HUES48 (cell line): ENCODE measurements around the gene ASS1.

ENCODE experiments used
- H3K27ac ChIP-seq: one replicate; pipeline ENCODE4 v1.7.0; 2013; ENCODE audit warnings: low read depth, low read length, inconsistent platforms
- H3K27me3 ChIP-seq: 2 replicates; pipeline ENCODE4 v1.6.1; 2013; ENCODE audit warnings: mild to moderate bottlenecking, low read length; ENCODE audit not compliant: control insufficient read depth, insufficient read depth
- H3K36me3 ChIP-seq: 2 replicates; pipeline ENCODE4 v1.6.1; 2013; ENCODE audit warnings: low read length; ENCODE audit not compliant: control insufficient read depth, insufficient read depth
- H3K4me1 ChIP-seq: 2 replicates; pipeline ENCODE4 v1.6.1; 2013; ENCODE audit warnings: mild to moderate bottlenecking, low read length; ENCODE audit not compliant: control insufficient read depth, insufficient read depth
- H3K4me3 ChIP-seq: 2 replicates; pipeline ENCODE4 v1.5.1; 2013; ENCODE audit warnings: mild to moderate bottlenecking, low read depth, low read length
- H3K9ac ChIP-seq: 2 replicates; pipeline ENCODE4 v1.6.1; 2013; ENCODE audit warnings: mild to moderate bottlenecking, low read depth, low read length, moderate library complexity
- H3K9me3 ChIP-seq: 2 replicates; pipeline ENCODE4 v1.6.1; 2013; ENCODE audit warnings: low read length; ENCODE audit not compliant: control insufficient read depth, insufficient read depth

Gene ASS1

DNA sequence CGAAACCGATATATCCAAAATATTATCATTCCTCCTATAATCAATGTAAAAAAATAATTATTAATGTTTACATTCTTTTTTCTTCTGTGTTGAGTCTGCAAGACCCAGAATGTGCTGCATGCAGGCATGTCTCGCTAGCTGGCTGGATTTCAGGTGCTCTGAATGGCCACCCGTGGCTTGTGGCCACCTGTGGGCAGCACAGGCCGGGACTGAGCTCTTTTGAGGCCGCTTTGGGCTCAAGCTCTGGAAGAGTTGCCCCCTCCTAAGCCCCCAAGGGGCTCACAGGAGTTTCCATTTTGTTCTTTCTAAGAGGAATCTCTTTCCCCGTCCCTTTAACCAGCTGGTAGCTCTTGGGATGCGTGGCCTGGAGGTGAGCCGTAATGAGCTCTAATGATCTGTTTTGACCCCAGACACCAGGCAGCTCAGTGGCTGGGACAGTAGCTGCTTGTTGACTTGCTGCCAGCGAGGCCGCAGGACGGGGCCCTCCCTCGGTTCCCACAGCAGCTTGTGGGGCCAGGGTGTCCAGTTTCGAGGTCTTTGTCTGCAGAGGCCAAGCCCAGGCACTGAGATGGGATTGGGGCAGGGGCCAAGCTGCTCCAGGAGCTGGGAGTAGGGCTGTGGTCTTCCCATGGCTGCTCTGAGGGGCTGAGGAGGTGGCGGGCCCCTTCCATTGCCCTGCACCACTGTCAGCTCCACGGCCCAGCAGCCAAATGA is 20.8 kb downstream of the ASS1 start:
- H3K27ac ChIP-seq, result no peak overlapping the region
- no peak overlapping the region for H3K9ac ChIP-seq

DNA sequence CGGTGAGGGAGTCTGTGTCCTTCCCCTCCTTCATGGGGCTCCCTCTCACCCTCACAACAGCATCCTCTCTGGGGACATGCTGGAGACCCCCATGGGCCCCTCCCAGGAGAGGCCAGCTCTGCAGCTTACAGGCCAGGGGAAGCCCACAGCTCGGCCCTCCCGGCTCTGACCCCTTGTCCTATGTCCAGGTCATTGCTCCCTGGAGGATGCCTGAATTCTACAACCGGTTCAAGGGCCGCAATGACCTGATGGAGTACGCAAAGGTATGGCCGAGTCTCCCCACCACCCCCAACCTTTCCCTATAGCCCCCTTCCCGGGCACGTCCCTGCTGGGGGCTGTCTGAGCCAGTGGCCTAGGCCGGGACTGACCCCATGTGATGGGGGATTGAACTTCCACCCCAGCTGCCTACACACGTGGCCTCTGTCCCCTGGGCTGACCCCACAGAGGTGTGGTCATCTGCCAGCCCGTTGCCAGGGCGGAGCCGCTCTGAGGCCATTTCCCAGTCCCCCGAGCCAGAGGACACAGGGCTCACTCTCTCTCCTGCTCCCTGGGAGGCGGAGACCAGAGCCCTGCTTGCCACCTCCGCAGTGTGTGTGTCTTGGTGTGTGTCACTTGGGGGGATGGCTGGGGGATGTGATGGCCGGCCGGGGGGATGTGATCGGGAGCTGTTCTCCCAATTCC is 21.9 kb downstream of the ASS1 start:
- H3K36me3 ChIP-seq, result peaks cover 28% of the 10 kb centered on the region
- H3K27me3 ChIP-seq, result no peaks in the 10 kb centered on the region
- no peak overlapping the region for H3K9ac ChIP-seq
- no peak overlapping the region for H3K27ac ChIP-seq
- no peaks in the 10 kb centered on the region for H3K9me3 ChIP-seq
- peaks cover 5% of the 10 kb centered on the region; the same call in 1 of the 2 replicates for H3K4me1 ChIP-seq
- H3K4me3 ChIP-seq, result no peak overlapping the region

More for the DNA sequence above, 20.8 kb downstream of the ASS1 start:
- Histone ChIP-seq H3K4me1 (peaks cover 4% of the 10 kb centered on the region; the same call in 1 of the 2 replicates), H3K27me3 (no peaks in the 10 kb centered on the region), H3K36me3 (peaks cover 24% of the 10 kb centered on the region), H3K4me3 (no peak overlapping the region), H3K9me3 (no peaks in the 10 kb centered on the region)

DNA sequence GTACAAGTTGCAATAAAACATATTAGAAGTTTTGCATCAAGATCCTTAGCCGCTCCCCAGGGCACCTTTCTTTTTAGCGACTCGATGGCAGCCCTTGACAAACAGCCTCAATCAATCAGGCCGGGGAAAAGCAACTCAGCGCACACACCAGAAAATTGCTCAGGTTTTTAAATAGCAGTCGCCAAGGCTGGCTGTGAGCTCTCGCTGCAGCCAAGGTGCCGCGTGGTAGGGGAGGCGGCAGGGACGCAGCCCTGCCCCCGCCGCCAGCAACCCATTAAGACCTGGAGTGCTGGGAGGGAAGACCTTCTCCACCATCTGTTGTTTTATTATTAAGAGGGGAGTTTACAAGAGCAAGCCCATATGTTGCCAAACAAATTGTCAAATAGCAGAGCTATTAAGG is 22.6 kb downstream of the ASS1 start:
- peaks cover 8% of the 10 kb centered on the region; the same call in 1 of the 2 replicates for H3K4me1 ChIP-seq
- 0 out of 2 replicates have a peak overlapping the region, but pooled peaks have one; percentile 4 for H3K9ac ChIP-seq
- H3K9me3 ChIP-seq, result no peaks in the 10 kb centered on the region
- no peak overlapping the region for H3K27ac ChIP-seq
- H3K4me3 ChIP-seq, result no peak overlapping the region
- H3K36me3 ChIP-seq, result peaks cover 28% of the 10 kb centered on the region
- H3K27me3 ChIP-seq, result no peaks in the 10 kb centered on the region

DNA sequence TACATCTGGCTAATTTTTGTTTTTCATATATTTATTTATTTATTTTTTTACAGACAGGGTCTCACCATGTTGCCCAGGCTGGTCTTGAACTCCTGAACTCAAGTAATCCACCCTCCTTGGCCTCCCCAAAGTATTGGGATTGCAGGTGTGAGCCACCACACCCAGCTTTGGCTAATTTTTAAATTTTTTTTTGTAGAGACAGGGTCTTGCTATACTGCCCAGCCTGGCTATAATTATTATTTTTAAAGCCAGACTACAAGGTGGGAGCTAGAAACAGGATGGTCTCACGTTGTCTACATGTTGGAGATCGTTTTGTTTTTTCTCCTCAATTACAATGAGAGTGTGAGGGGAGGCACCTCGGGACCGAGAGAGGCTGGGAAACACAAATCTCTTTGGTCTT is 23.8 kb downstream of the ASS1 start:
- no peaks in the 10 kb centered on the region for H3K27me3 ChIP-seq
- no peak overlapping the region for H3K9ac ChIP-seq
- peaks cover 18% of the 10 kb centered on the region for H3K4me1 ChIP-seq

DNA sequence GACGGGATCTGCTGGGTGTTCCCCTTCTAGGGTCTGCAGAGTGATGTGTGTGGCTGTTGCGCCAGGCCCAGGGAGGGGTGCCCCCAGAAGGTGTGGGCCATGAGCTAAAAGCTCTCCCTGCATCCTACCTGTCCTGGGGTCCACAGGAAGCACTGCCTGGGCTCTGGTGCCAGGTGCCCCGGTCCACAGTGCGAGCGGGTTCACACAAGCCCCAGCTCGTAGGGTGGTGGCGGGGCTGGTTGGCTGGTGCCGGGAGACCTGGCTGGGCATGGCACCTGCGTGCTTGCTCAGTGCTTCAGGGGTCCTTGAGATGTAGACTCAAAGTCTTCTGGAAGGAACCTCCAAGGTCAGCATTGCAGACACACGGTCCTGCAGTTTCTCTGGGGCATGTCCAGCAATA is 25.5 kb downstream of the ASS1 start:
- Histone ChIP-seq H3K9ac (no peak overlapping the region), H3K27me3 (no peaks in the 10 kb centered on the region), H3K27ac (no peak overlapping the region), H3K36me3 (peaks cover 17% of the 10 kb centered on the region; the same call in 1 of the 2 replicates), H3K4me3 (no peak overlapping the region), H3K9me3 (no peaks in the 10 kb centered on the region), H3K4me1 (peaks cover 27% of the 10 kb centered on the region)

More for the DNA sequence above, 23.8 kb downstream of the ASS1 start:
- H3K27ac ChIP-seq, result no peak overlapping the region
- peaks cover 28% of the 10 kb centered on the region; the same call in 1 of the 2 replicates for H3K36me3 ChIP-seq
- H3K4me3 ChIP-seq, result no peak overlapping the region
- no peaks in the 10 kb centered on the region for H3K9me3 ChIP-seq

DNA sequence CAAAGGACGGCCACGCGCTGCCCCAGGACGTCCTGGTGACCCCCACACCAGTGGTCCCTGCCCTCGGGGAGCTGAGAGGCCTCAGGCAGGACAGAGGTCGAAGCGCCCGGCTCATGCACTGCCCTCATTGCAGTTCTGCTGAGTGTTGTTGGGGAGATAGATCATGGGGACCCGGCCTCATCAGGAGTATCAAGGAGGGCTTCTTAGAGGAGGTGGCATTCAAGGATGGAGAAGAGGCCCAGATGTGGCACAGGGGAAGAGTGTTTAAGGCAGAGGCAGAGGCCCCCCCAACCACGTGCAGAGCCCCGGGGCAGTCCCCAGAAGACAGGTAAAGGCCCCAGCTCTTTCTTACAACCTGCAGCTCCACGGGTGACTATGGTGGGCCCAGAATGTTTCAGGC is 26.2 kb downstream of the ASS1 start:
- Histone ChIP-seq H3K9me3 (no peaks in the 10 kb centered on the region), H3K4me1 (peaks cover 27% of the 10 kb centered on the region), H3K27ac (no peak overlapping the region), H3K4me3 (no peak overlapping the region), H3K36me3 (peaks cover 17% of the 10 kb centered on the region; the same call in 1 of the 2 replicates), H3K27me3 (no peaks in the 10 kb centered on the region), H3K9ac (no peak overlapping the region)

DNA sequence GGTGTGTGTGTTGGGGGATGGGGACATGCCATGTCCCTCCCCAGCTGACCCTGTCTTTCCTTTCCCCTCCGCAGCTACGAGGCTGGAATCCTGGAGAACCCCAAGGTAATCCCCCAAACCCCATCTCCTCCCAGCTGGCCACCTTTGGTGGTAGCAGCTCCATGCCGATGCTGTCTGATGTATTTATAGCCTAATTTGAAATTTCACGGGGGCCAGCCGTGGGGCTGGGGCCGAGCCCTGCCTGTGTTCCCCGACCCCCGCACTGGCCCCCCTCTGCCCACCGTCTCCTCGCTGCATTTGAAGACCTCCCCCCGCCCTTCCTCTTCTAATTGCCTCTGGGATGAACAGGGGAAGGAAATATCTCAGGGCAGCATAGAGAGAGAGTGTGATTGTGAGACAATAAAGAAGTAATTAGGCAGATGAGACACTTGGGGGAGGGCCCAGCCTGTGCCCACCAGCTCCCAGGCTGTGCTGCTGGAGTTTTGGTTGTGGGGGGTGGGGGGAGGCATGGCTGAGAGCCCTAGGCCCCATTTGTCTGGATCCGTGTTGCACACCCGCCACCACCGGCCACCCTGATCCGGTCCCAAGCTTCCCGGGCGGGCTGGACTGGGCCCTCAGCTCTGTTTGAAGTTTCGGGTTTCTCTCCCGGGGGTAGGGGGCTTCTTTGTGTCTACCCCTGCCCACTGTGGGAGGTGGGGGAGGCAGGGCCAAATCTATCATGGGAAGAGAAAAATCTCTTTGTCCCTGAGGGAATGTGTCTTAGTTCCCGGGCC is 26.8 kb downstream of the ASS1 start:
- Histone ChIP-seq H3K9me3 (no peaks in the 10 kb centered on the region), H3K9ac (no peak overlapping the region), H3K27ac (peak overlapping the region; percentile 57), H3K27me3 (no peaks in the 10 kb centered on the region), H3K36me3 (0 out of 2 replicates have a peak, but pooled peaks cover 11% of the 10 kb centered on the region), H3K4me1 (peaks cover 27% of the 10 kb centered on the region), H3K4me3 (no peak overlapping the region)

DNA sequence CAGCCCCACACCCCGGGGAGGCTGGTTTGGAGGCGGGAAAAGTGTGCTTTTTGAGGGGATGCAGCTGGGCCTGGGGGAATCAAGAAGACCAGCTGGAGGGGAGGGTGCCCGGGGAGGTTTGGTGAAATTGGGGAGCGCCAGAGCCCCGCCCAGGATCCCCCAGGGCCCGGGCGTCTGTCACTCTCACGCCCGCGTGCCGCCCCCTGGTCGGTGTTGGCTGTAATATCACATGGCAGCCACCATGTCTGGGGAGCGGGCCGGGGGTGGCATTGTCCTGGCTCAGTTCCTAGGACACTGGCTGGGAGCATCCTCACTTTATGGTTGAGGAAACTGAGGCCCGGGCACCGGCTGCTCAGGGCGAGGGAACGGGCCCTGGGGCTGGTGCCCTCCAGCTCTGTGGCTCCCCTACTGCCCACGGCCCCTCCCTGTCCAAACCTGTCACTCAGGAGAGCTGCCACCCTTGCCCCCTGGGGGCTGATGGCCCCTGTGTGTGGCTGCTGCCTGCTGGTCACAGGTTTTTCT is 27.5 kb downstream of the ASS1 start:
- no peak overlapping the region for H3K4me3 ChIP-seq
- H3K27me3 ChIP-seq, result no peaks in the 10 kb centered on the region
- 0 out of 2 replicates have a peak, but pooled peaks cover 9% of the 10 kb centered on the region for H3K36me3 ChIP-seq
- H3K4me1 ChIP-seq, result peaks cover 24% of the 10 kb centered on the region
- H3K9ac ChIP-seq, result no peak overlapping the region
- peak overlapping the region; percentile 57 for H3K27ac ChIP-seq
- no peaks in the 10 kb centered on the region for H3K9me3 ChIP-seq

DNA sequence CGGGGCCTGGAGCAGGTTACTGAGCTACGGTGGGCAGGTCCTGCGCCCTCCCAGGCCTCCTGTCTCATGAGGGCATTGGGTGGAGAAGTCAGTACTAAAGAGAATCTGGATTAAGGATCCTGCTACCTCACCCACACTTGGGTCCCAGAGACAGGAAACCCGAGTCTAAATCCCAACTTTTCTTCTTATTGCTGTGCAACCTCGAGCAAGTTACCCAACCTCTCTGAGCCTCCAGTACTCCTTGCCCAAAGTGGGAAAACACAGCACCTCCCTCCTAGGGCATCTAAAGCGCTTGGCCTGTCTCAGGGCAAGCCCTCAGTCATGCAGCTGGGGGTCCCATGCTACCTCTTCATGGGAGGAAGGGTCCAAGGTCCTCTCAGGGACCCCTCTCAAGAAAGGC is 28.2 kb downstream of the ASS1 start:
- H3K4me1 ChIP-seq, result peaks cover 23% of the 10 kb centered on the region
- no peaks in the 10 kb centered on the region for H3K9me3 ChIP-seq
- no peak overlapping the region for H3K9ac ChIP-seq
- no peaks in the 10 kb centered on the region for H3K27me3 ChIP-seq
- H3K4me3 ChIP-seq, result no peak overlapping the region
- H3K27ac ChIP-seq, result no peak overlapping the region
- H3K36me3 ChIP-seq, result peaks cover 11% of the 10 kb centered on the region; the same call in 1 of the 2 replicates

DNA sequence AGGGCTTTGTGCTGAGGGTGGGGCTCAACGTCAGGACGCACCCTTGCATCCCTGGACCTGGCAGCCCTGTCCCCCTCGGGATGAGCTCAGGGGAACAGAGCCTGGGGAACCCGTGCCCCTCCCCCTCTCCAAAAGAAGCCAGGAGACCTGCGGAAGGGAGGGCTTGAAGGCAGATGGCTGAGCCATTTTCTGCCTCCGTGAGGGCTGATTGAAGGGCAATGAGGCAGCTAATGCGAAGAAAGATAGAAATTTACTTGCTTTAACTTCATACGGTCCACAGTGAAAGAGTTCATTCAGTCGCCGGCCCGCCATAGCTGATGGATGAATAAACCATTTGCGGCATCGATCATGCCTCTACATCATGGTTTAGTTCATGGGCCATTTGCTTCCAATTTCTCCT is 28.8 kb downstream of the ASS1 start:
- H3K36me3 ChIP-seq, result peaks cover 11% of the 10 kb centered on the region; the same call in 1 of the 2 replicates
- H3K9me3 ChIP-seq, result no peaks in the 10 kb centered on the region
- no peaks in the 10 kb centered on the region for H3K27me3 ChIP-seq
- H3K27ac ChIP-seq, result peak overlapping the region; percentile 54
- no peak overlapping the region for H3K9ac ChIP-seq
- peaks cover 23% of the 10 kb centered on the region for H3K4me1 ChIP-seq
- no peak overlapping the region for H3K4me3 ChIP-seq
